Keratinocyte (primary cell): ENCODE measurements around the gene SAC3D1. TPM values are rescaled to one million over a fixed set of nuclear protein-coding genes. Genes with fewer than 3 reads are reported as not detected.

Experiments used
- DNase-seq: peaks from one replicate; pipeline ENCODE4 v3.0.0-alpha.2; 2011; ENCODE audit warnings: low read depth, missing footprints, low spot score
- FAIRE-seq: peaks from 2 replicates; lab custom pipeline; 2011; peaks lifted over from hg19 to GRCh38; lab: Jason Lieb, UNC
- H2AFZ ChIP-seq: 2 replicates; pipeline ENCODE4 v1.6.0; 2012; ENCODE audit warnings: low read length, control low read depth, inconsistent platforms; ENCODE audit not compliant: control insufficient read depth
- H3K27ac ChIP-seq: 2 replicates; pipeline ENCODE4 v1.5.1; 2011; ENCODE audit warnings: low read length; ENCODE audit not compliant: control insufficient read depth, insufficient read depth
- H3K27me3 ChIP-seq: 3 replicates; pipeline ENCODE4 v1.6.0; 2011; ENCODE audit warnings: low read length; ENCODE audit not compliant: control insufficient read depth, insufficient read depth; ENCODE audit errors: extremely low read depth
- H3K36me3 ChIP-seq, 2 experiments: 2 replicates in 1 of 2; 3 replicates in 1 of 2; pipeline ENCODE4 v1.5.1; 2011; ENCODE audit warnings: low read length in 2 of 2, mild to moderate bottlenecking in 1 of 2; ENCODE audit not compliant: control insufficient read depth in 2 of 2, insufficient read depth in 2 of 2; ENCODE audit errors: extremely low read depth in 1 of 2
- H3K4me1 ChIP-seq: 3 replicates; pipeline ENCODE4 v1.5.1; 2011; ENCODE audit warnings: low read length; ENCODE audit not compliant: control insufficient read depth, insufficient read depth; ENCODE audit errors: extremely low read depth
- H3K4me2 ChIP-seq: 3 replicates; pipeline ENCODE4 v1.6.0; 2011; ENCODE audit warnings: low read depth, low read length; ENCODE audit not compliant: control insufficient read depth, insufficient read depth; ENCODE audit errors: extremely low read depth
- H3K4me3 ChIP-seq, 3 experiments: fragments of 200-600 bp in 1 of 3; sonication (generic) in 1 of 3; 2 replicates in 2 of 3; 3 replicates in 1 of 3; pipeline ENCODE4 v1.5.1; 2011 to 2016; ENCODE audit warnings: low read length in 3 of 3, mild to moderate bottlenecking in 3 of 3, control low read depth in 2 of 3, inconsistent platforms in 1 of 3, low read depth in 1 of 3, mixed read lengths in 1 of 3, mixed run types in 1 of 3, moderate library complexity in 1 of 3; ENCODE audit not compliant: control insufficient read depth in 2 of 3, insufficient read depth in 2 of 3; ENCODE audit errors: extremely low read depth in 1 of 3
- H3K79me2 ChIP-seq: 2 replicates; pipeline ENCODE4 v1.6.0; 2012; ENCODE audit warnings: low read length; ENCODE audit not compliant: control insufficient read depth, insufficient read depth
- H3K9ac ChIP-seq: 3 replicates; pipeline ENCODE4 v1.6.0; 2011; ENCODE audit warnings: low read length; ENCODE audit not compliant: control insufficient read depth, insufficient read depth; ENCODE audit errors: extremely low read depth
- H3K9me1 ChIP-seq: 3 replicates; pipeline ENCODE4 v1.6.0; 2011; ENCODE audit warnings: low read length; ENCODE audit not compliant: control insufficient read depth, insufficient read depth; ENCODE audit errors: extremely low read depth
- H3K9me3 ChIP-seq: 2 replicates; pipeline ENCODE4 v1.5.1; 2012; ENCODE audit warnings: low read depth, low read length; ENCODE audit not compliant: control insufficient read depth
- H4K20me1 ChIP-seq: 3 replicates; pipeline ENCODE4 v1.6.0; 2011; ENCODE audit warnings: low read length; ENCODE audit not compliant: control insufficient read depth, insufficient read depth; ENCODE audit errors: extremely low read depth
- CTCF ChIP-seq, 3 experiments: IDR thresholded peaks in 1 of 3; conservative IDR thresholded peaks in 1 of 3; optimal IDR thresholded peaks in 1 of 3; 2 replicates in 2 of 3; 3 replicates in 1 of 3; pipeline versions ENCODE3 to v1.5.1; 2011; ENCODE audit warnings: low read length in 3 of 3, mild to moderate bottlenecking in 3 of 3, moderate library complexity in 2 of 3, control low read depth in 1 of 3, inconsistent platforms in 1 of 3; ENCODE audit not compliant: insufficient read depth in 2 of 3; ENCODE audit errors: extremely low read depth in 1 of 3
- EZH2 ChIP-seq: IDR thresholded peaks from one replicate; pipeline ENCODE4 v1.6.1; 2012; ENCODE audit warnings: inconsistent platforms, mild to moderate bottlenecking, low read length, moderate library complexity
- dilution Hi-C: fragments of 300-500 bp; cut with MboI; formaldehyde crosslinking; loops from one replicate; pipeline ENCODE4 v1.7.0; 2020; ENCODE audit warnings: low sequenced_read_pairs; ENCODE audit not compliant: extremely low pct_ligation_motif_present
- polyA plus RNA-seq, 5 experiments: library from polyadenylated mRNA; depleted of rRNA in 3 of 5; stranded (reverse) in 3 of 5; stranded (forward) in 1 of 5; unstranded in 1 of 5; fragments of >200 nt; gene quantifications; 1 replicate in 1 of 5; 2 replicates in 3 of 5; 3 replicates in 1 of 5; pipeline versions ENCODE4 v1.2.1 to v1.2.3, GENCODE V29; 2011 to 2012; ENCODE audit warnings: missing spikeins in 2 of 5, low read depth in 1 of 5, low replicate concordance in 1 of 5

The SAC3D1 gene
- polyA plus RNA-seq, 1 donor (not counting 4 experiments of a cell fraction or from before 2014, with no cell fraction given), result 4.9 TPM

GRCh38 chr11:65058012-65058411 is 17.0 kb downstream of the SAC3D1 start:
- FAIRE-seq, result no peak

GRCh38 chr11:65058419-65059054 is 17.5 kb downstream of the SAC3D1 start, which contains the start of gene NAALADL1:
TSS of gene NAALADL1 (minus strand) at chr11:65058553. CDS start at chr11:65058521, 32 bp downstream.
- DNase-seq (no peak), FAIRE-seq (no peak)
- H4K20me1 ChIP-seq, result no peaks in the 10 kb centered on the region
- no peak for TF ChIP-seq CTCF (optimal IDR thresholded peaks at IDR 0.05 in 1 of 3, IDR thresholded peaks at IDR 0.05 in 1 of 3, conservative IDR thresholded peaks at IDR 0.05 in 1 of 3; ENCODE audit: extremely low read depth in 1 of 3, insufficient read depth in 2 of 3, low read length in 3 of 3)
- no peak for TF ChIP-seq EZH2
- H3K9me1 ChIP-seq, result no peaks in the 10 kb centered on the region
- H3K4me3 ChIP-seq, result no peak within 1 kb of the TSS
- no peak within 1 kb of the TSS for H3K9ac ChIP-seq
- no peak within 1 kb of the TSS for H3K27ac ChIP-seq
- no peaks in the 10 kb centered on the region for H3K4me1 ChIP-seq
- no peaks in the 10 kb centered on the region for H3K9me3 ChIP-seq
- H3K36me3 ChIP-seq, result no peaks in the 10 kb centered on the region
- H2AFZ ChIP-seq, result no peak within 1 kb of the TSS
- H3K79me2 ChIP-seq, result no peaks in the 10 kb centered on the region
- no peak within 1 kb of the TSS for H3K4me2 ChIP-seq
- dilution Hi-C loops, result no loop called here
- peaks cover 4% of the 10 kb centered on the region for H3K27me3 ChIP-seq

More at GRCh38 chr11:65058012-65058411, 17.0 kb downstream of the SAC3D1 start:
- Histone ChIP-seq H3K9me3 (no peaks in the 10 kb centered on the region), H3K79me2 (no peaks in the 10 kb centered on the region), H3K9me1 (no peaks in the 10 kb centered on the region), H3K36me3 (no peaks in the 10 kb centered on the region), H3K4me3 (no peak overlapping the region), H3K27ac (no peak overlapping the region), H4K20me1 (no peaks in the 10 kb centered on the region), H3K9ac (no peak overlapping the region), H3K27me3 (peaks cover 4% of the 10 kb centered on the region), H2AFZ (no peak overlapping the region), H3K4me1 (no peaks in the 10 kb centered on the region), H3K4me2 (no peak overlapping the region)
- DNase-seq, result no peak
- TF ChIP-seq EZH2 (no peak), CTCF (optimal IDR thresholded peaks at IDR 0.05 in 1 of 3, IDR thresholded peaks at IDR 0.05 in 1 of 3, conservative IDR thresholded peaks at IDR 0.05 in 1 of 3; ENCODE audit: extremely low read depth in 1 of 3, insufficient read depth in 2 of 3, low read length in 3 of 3) (no peak)
- dilution Hi-C loops, result no loop called here
